A549 (cell line): ENCODE measurements around the gene ZBTB47.

Experiments
- EHMT2 ChIP-seq: fragments of 200-600 bp; sonication (generic); IDR thresholded peaks from 2 replicates; pipeline ENCODE4 v1.6.1; 2016; ENCODE audit warnings: antibody characterized with exemption, low read depth, mild to moderate bottlenecking, moderate library complexity
- JUN ChIP-seq, 2 experiments: fragments of >200 bp; sonication (Bioruptor Twin); formaldehyde crosslinking; IDR thresholded peaks; 2 replicates in 1 of 2; 3 replicates in 1 of 2; pipeline ENCODE4 v1.6.1; 2016 to 2017
- POLR2A ChIP-seq: IDR thresholded peaks from 2 replicates; pipeline ENCODE4 v1.6.1; 2012; ENCODE audit warnings: mild to moderate bottlenecking, low read length
- RNF2 ChIP-seq: fragments of 200-600 bp; sonication (generic); IDR thresholded peaks from 2 replicates; pipeline ENCODE4 v1.6.1; 2016; ENCODE audit warnings: low read depth, mild to moderate bottlenecking, antibody characterized with exemption, moderate library complexity, borderline replicate concordance
- SMC3 ChIP-seq: fragments of >200 bp; sonication (Bioruptor Twin); formaldehyde crosslinking; IDR thresholded peaks from 3 replicates; pipeline ENCODE4 v1.6.1; 2018; ENCODE audit warnings: inconsistent platforms
- TP53 ChIP-seq: fragments of 250-450 bp; sonication (Bioruptor Pico); IDR thresholded peaks from 2 replicates; pipeline ENCODE4 v1.5.0; 2021; ENCODE audit warnings: mild to moderate bottlenecking, moderate library complexity
- ZNF302 ChIP-seq: fragments of 250-450 bp; sonication (Bioruptor Pico); IDR thresholded peaks from 2 replicates; pipeline ENCODE4 v1.9.0; 2021; ENCODE audit warnings: inconsistent platforms, mild to moderate bottlenecking, moderate library complexity
- TF ChIP-seq, protein P1 (sequence below): fragments of >200 bp; sonication (Bioruptor Twin); formaldehyde crosslinking; IDR thresholded peaks from 3 replicates; pipeline ENCODE4 v1.5.1; 2016
- TF ChIP-seq, protein P2 (sequence below): IDR thresholded peaks from 2 replicates; pipeline ENCODE4 v1.6.1; 2012
- TF ChIP-seq, protein P3 (sequence below): IDR thresholded peaks from 2 replicates; pipeline ENCODE4 v1.6.1; 2012

DNA sequence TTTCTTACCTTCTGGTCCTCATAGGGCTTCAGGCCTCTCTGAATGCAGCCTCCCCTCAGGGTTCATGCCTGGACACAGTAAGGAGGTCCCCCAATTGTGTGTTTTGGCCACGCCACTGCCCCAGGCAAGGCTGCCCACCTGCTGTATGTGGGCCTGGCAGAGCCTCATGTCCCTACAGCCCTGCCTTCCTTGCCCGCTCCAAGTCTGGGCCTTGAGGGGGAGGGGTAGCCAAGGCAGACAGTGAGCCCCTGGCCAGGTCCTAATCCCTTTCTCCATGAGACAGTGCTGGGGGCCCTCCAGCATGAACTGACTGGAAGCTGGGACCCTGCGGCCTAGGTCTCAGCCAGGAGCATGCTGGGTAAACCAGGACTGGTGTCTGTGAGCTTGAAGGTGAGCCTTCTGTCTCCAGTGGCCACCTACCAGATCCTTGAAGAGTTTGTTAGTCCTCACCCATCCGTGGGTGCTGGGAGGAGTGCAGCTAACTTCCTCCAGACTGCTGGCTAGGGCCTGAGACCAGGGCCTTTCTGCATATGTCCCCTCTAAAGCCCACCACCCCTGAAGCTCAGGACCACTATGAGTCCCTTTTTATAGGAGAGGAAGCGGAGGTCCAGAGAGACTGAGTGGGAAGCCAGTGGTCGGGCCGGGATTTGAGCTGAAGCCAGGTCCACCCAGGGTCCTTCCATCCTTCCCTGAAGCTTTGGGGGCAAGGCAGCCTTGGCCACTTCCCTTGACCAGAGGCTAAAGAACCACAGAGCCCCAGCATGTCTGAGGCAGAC, 8.7 kb downstream of the ZBTB47 start:
- TF ChIP-seq, protein P1, sequence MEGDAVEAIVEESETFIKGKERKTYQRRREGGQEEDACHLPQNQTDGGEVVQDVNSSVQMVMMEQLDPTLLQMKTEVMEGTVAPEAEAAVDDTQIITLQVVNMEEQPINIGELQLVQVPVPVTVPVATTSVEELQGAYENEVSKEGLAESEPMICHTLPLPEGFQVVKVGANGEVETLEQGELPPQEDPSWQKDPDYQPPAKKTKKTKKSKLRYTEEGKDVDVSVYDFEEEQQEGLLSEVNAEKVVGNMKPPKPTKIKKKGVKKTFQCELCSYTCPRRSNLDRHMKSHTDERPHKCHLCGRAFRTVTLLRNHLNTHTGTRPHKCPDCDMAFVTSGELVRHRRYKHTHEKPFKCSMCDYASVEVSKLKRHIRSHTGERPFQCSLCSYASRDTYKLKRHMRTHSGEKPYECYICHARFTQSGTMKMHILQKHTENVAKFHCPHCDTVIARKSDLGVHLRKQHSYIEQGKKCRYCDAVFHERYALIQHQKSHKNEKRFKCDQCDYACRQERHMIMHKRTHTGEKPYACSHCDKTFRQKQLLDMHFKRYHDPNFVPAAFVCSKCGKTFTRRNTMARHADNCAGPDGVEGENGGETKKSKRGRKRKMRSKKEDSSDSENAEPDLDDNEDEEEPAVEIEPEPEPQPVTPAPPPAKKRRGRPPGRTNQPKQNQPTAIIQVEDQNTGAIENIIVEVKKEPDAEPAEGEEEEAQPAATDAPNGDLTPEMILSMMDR = no peak
- TF ChIP-seq ZNF302 (CRISPR knock-in tag) = no peak
- TF ChIP-seq RNF2 = no peak
- no peak for TF ChIP-seq POLR2A
- TF ChIP-seq TP53 (CRISPR knock-in tag) = no peak
- TF ChIP-seq EHMT2 = no peak
- TF ChIP-seq, protein P2, sequence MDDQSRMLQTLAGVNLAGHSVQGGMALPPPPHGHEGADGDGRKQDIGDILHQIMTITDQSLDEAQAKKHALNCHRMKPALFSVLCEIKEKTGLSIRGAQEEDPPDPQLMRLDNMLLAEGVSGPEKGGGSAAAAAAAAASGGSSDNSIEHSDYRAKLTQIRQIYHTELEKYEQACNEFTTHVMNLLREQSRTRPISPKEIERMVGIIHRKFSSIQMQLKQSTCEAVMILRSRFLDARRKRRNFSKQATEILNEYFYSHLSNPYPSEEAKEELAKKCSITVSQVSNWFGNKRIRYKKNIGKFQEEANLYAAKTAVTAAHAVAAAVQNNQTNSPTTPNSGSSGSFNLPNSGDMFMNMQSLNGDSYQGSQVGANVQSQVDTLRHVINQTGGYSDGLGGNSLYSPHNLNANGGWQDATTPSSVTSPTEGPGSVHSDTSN = no peak
- TF ChIP-seq, protein P3, sequence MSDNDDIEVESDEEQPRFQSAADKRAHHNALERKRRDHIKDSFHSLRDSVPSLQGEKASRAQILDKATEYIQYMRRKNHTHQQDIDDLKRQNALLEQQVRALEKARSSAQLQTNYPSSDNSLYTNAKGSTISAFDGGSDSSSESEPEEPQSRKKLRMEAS = no peak
- no peak for TF ChIP-seq JUN (IDR thresholded peaks at IDR 0.05)
- no peak for TF ChIP-seq SMC3
